LNCaP clone FGC (cell line): Measurements from ENCODE around the gene COX5A.

ENCODE experiments used
- DNase-seq: peaks from one replicate; pipeline ENCODE4 v3.0.0-alpha.2; 2011; ENCODE audit warnings: low read depth
- H3K4me3 ChIP-seq: 2 replicates; pipeline ENCODE4 v1.5.1; 2011; ENCODE audit warnings: mild to moderate bottlenecking, low read depth, low read length, control low read depth
- CTCF ChIP-seq: IDR thresholded peaks from 2 replicates; pipeline ENCODE4 v1.5.1; 2012; ENCODE audit warnings: mild to moderate bottlenecking; ENCODE audit not compliant: control insufficient read depth, insufficient read depth; ENCODE audit errors: extremely low read depth

COX5A gene

GRCh38 chr15:74937590-74938371 lies at the start of gene COX5A:
TSS of gene COX5A (minus strand) at chr15:74938073. CDS start at chr15:74938014, 59 bp downstream.
- no peak for TF ChIP-seq CTCF

GRCh38 chr15:74983725-74984231 lies 45.9 kb upstream of the COX5A start:
- TF ChIP-seq CTCF = no peak
- no peak for DNase-seq
- H3K4me3 ChIP-seq = no peak overlapping the region

More at GRCh38 chr15:74937590-74938371, at the start of gene COX5A:
- H3K4me3 ChIP-seq = peak within 1 kb of the TSS; percentile 87
- DNase-seq = peak; percentile 86

- no peak for TF ChIP-seq CTCF
- no peak for DNase-seq
Observed at GRCh38 chr15:74982183-74982582, 44.3 kb upstream of the COX5A start.

GRCh38 chr15:74978503-74978902 lies 40.6 kb upstream of the COX5A start:
- DNase-seq = no peak
- H3K4me3 ChIP-seq = no peak overlapping the region
- no peak for TF ChIP-seq CTCF

More at GRCh38 chr15:74982183-74982582, 44.3 kb upstream of the COX5A start:
- H3K4me3 ChIP-seq = no peak overlapping the region

- no peak overlapping the region for H3K4me3 ChIP-seq
- no peak for DNase-seq
- TF ChIP-seq CTCF = no peak
Observed at GRCh38 chr15:74978077-74978476, 40.2 kb upstream of the COX5A start.

- no peak for TF ChIP-seq CTCF
- no peak for DNase-seq
- H3K4me3 ChIP-seq = no peak overlapping the region
Observed at GRCh38 chr15:74977599-74977998, 39.7 kb upstream of the COX5A start.
